Breast epithelium (tissue), 3 donors: ENCODE results near the gene MUS81.

Experiments
- POLR2A ChIP-seq: fragments of 450-650 bp; IDR thresholded peaks from one replicate; pipeline ENCODE4 v1.6.1; 2016; ENCODE audit warnings: antibody characterized with exemption, mild to moderate bottlenecking, moderate library complexity
- POLR2AphosphoS5 ChIP-seq, 3 donors: sonication (generic); formaldehyde crosslinking; IDR thresholded peaks; one replicate each; pipeline ENCODE4 v1.6.1; 2017; ENCODE audit warnings: antibody characterized with exemption in 3 of 3
- TF ChIP-seq, protein P1 (sequence below), 3 donors: fragments of 450-650 bp; IDR thresholded peaks; one replicate each; pipeline ENCODE4 v1.5.1; 2016 to 2017; ENCODE audit warnings: antibody characterized with exemption in 3 of 3, mild to moderate bottlenecking in 3 of 3, moderate library complexity in 3 of 3

DNA sequence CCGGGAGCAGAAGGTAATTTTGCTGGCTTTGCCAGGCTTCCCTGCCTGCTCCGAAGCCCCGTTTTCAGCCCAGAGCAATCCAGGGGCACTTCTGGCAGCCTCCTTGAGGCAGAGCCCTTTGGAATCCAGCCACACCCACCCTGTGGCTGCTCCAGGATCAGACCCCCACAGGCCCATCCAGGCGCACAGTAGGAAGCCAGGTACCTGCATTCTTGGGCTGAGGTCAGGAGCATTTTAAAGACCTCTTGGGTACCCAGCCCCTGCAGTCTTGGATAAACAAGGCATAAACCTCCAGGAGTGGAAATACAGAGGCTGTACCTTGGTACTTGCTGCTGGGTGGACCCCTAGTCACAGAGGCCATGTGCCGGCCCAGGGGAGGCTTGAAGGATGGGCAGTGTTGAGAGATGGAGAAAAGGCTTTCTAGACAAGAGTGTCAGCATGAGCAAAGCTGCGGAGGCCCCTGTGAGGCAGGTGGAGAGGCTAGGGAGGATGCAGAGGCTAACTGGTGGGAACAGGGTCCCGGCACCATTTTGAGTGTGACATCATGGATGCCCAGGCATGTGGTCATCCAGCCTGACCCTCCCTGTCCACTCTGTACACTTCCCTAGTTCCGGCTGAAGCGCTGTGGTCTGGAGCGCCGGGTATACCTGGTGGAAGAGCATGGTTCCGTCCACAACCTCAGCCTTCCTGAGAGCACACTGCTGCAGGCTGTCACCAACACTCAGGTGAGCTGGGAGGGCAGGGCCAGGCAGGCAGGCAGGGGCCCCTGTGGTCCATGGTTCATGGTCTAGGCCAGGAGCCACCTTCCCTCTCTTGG is 3.9 kb downstream of the MUS81 start:
- no peak for TF ChIP-seq POLR2AphosphoS5 (IDR thresholded peaks at IDR 0.05)
- no peak for TF ChIP-seq POLR2A
- TF ChIP-seq, protein P1, sequence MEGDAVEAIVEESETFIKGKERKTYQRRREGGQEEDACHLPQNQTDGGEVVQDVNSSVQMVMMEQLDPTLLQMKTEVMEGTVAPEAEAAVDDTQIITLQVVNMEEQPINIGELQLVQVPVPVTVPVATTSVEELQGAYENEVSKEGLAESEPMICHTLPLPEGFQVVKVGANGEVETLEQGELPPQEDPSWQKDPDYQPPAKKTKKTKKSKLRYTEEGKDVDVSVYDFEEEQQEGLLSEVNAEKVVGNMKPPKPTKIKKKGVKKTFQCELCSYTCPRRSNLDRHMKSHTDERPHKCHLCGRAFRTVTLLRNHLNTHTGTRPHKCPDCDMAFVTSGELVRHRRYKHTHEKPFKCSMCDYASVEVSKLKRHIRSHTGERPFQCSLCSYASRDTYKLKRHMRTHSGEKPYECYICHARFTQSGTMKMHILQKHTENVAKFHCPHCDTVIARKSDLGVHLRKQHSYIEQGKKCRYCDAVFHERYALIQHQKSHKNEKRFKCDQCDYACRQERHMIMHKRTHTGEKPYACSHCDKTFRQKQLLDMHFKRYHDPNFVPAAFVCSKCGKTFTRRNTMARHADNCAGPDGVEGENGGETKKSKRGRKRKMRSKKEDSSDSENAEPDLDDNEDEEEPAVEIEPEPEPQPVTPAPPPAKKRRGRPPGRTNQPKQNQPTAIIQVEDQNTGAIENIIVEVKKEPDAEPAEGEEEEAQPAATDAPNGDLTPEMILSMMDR (IDR thresholded peaks at IDR 0.05), result no peak
